Thymus (tissue), 11 donors: ENCODE results near the gene DGCR2. TPM values are rescaled to one million over a fixed set of nuclear protein-coding genes. Genes with fewer than 3 reads are reported as not detected.

ENCODE experiments used
- DNase-seq, 9 donors: peaks; one replicate each; pipeline ENCODE4 v3.0.0-alpha.2; 2013; ENCODE audit warnings: low spot score in 9 of 9, low read depth in 6 of 9, missing footprints in 1 of 9
- H3K27ac ChIP-seq, 2 donors: one replicate each; pipeline ENCODE4 v1.5.1; 2013; ENCODE audit warnings: control low read depth in 1 of 2, low read depth in 1 of 2, low read length in 1 of 2, mild to moderate bottlenecking in 1 of 2, moderate library complexity in 1 of 2
- H3K27me3 ChIP-seq, 2 donors: one replicate each; pipeline ENCODE4 v1.5.1; 2013; ENCODE audit warnings: low read length in 1 of 2; ENCODE audit not compliant: control insufficient read depth in 2 of 2, insufficient read depth in 1 of 2
- H3K36me3 ChIP-seq, 2 donors: one replicate each; pipeline ENCODE4 v1.5.1; 2013; ENCODE audit warnings: low read length in 1 of 2, mild to moderate bottlenecking in 1 of 2, moderate library complexity in 1 of 2; ENCODE audit not compliant: control insufficient read depth in 2 of 2, insufficient read depth in 2 of 2
- H3K4me1 ChIP-seq, 2 donors: one replicate each; pipeline ENCODE4 v1.5.1; 2013; ENCODE audit warnings: low read length in 2 of 2; ENCODE audit not compliant: control insufficient read depth in 2 of 2, insufficient read depth in 2 of 2
- H3K4me3 ChIP-seq, 2 donors: one replicate each; pipeline ENCODE4 v1.5.1; 2013; ENCODE audit warnings: low read length in 2 of 2, control low read depth in 1 of 2, mild to moderate bottlenecking in 1 of 2
- H3K9me3 ChIP-seq, 2 donors: one replicate each; pipeline ENCODE4 v1.5.1; 2013; ENCODE audit warnings: low read length in 1 of 2, mild to moderate bottlenecking in 1 of 2; ENCODE audit not compliant: control insufficient read depth in 2 of 2, insufficient read depth in 1 of 2
- WGBS: extraction: QIAGEN DNeasy Blood & Tissue Kit; methylation state at CpG from one replicate; pipeline ENCODE4 v1.1.7; 2013; 5-methylcytosine and 5-hydroxymethylcytosine counted together
- polyA plus RNA-seq: library from polyadenylated mRNA; stranded (reverse); fragments of 200-250 nt; gene quantifications from one replicate; pipeline ENCODE4 v1.2.3, GENCODE V29; 2013
- total RNA-seq: library from RNA; stranded (reverse); fragments of 120-200 nt; gene quantifications from one replicate; pipeline ENCODE4 v1.2.4, GENCODE V29; 2013
- donor health status: healthy.

The DGCR2 gene
- total and polyA plus RNA-seq, 2 donors: 17.8 to 24.1 TPM

DNA sequence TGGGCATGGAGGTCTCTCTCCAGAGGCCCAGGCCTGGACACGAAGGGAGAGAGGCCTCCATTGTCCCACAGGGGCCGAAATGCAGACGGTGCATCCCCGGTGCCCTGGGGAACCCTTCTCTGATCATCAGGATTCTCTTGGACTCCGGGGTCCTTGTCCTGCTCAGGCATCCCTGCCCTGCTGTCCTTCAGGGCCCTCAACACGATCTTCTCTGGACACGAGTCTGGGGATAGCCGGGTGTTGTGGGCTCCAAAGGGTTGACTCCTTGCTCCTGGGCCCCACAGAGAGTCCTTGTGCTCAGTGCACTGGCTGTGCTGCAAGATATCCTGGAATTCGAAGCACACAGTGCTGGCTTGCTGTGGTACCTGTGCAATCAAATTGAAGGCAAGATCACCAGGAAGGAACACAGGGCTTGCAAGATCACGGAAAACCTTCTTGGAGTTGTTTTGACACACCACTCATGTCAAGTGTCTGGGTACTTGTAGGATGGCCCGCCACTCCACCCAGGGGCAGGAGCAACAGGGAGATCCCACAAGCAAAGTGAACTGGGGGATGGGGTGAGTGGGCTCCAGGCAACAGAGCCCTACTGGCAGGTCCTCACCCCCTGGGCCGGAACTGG, 124.8 kb downstream of the DGCR2 start:
- no peak for DNase-seq
- H3K27ac ChIP-seq: no peak overlapping the region
- no peaks in the 10 kb centered on the region for H3K9me3 ChIP-seq
- H3K36me3 ChIP-seq: no peaks in the 10 kb centered on the region
- peaks cover 0 to 23% of the 10 kb centered on the region in 2 donors for H3K27me3 ChIP-seq
- H3K4me1 ChIP-seq: no peaks in the 10 kb centered on the region
- no peak overlapping the region for H3K4me3 ChIP-seq
- 89% methylated on average over 12 of the region's 12 CpGs for WGBS

DNA sequence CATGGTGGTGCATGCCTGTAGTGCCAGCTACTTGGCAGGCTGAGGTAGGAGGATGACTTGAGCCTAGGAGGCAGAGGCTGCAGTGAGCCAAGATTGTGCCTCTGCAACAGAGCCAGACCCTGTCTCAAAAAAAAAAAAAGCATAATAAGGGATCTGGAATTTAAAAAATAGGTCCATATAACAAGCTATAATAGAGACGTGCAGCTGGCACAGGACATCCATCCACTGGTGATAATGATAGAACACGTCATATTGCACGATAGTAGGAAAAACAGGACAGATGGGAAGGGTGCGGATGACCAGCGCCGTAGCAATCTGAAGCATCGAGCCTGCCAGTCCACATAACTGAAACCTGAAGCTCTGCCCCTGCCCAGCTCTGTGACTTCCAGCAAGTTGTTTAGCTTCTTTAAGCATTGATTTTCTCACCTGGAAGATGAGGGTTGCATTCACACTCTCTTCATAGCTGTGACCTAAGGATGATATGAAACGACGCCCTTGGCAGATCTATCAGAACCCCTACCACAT, 125.8 kb downstream of the DGCR2 start:
- H3K36me3 ChIP-seq: no peaks in the 10 kb centered on the region
- WGBS: 91% methylated on average over 9 of the region's 9 CpGs
- H3K27me3 ChIP-seq: peaks cover 0 to 23% of the 10 kb centered on the region in 2 donors
- H3K9me3 ChIP-seq: no peaks in the 10 kb centered on the region
- no peaks in the 10 kb centered on the region for H3K4me1 ChIP-seq
- H3K27ac ChIP-seq: no peak overlapping the region
- DNase-seq: no peak
- H3K4me3 ChIP-seq: no peak overlapping the region

DNA sequence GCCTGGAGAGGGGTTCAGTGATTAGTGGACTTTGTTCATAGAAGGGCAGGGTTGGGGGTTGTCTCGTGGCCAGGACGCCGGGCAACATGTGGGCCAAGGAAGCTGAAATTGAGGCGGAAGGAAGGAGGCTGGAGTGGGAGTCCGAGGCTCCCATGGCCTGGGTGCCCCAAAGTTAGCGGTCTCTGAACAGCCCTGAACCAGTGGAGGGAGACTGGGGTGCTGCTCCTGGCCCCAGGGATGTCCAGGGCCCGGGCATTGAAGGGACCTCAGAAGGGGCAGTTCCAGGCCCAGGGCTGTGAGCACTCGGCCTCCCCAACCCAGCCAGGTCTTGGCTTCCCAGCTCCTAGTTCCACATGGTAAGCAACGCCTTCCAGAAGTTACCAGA, 126.9 kb downstream of the DGCR2 start:
- no peaks in the 10 kb centered on the region for H3K9me3 ChIP-seq
- WGBS: 94% methylated on average over 9 of the region's 9 CpGs
- DNase-seq: no peak
- peaks cover 0 to 23% of the 10 kb centered on the region in 2 donors for H3K27me3 ChIP-seq
- H3K27ac ChIP-seq: no peak overlapping the region
- no peaks in the 10 kb centered on the region for H3K4me1 ChIP-seq
- no peak overlapping the region for H3K4me3 ChIP-seq
- H3K36me3 ChIP-seq: no peaks in the 10 kb centered on the region

DNA sequence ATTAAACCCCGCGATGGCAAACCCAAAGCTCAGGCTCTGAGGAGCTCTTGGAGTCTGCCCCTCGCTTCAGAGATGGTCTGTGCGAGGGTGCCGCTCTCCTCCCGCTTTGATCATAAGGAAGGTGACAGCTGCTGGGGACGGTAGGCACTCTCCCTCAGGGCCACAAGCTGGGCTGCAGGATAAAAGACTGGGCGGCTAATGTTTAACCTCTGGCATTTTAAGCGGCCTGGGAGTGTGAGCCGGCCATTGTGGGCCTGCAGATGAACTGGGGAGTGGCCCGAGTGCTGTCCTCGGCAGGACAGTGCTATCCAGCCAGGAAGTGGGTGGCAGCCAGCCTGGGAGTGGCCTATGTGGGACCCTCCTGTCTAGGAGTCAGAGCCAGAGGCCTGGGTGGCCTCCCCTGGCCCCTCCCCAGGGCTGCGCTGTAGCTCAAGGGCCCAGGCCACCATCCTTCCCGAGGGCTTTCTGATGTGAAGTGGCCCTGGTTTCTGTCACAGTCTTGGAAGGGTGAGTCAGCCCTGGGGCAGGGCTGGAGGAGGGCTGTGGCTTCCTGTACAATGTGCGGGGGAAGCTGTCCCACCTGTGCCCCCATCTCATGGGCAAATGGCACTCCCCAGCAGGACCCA, 127.4 kb downstream of the DGCR2 start:
- 70% methylated on average over 15 of the region's 15 CpGs for WGBS

DNA sequence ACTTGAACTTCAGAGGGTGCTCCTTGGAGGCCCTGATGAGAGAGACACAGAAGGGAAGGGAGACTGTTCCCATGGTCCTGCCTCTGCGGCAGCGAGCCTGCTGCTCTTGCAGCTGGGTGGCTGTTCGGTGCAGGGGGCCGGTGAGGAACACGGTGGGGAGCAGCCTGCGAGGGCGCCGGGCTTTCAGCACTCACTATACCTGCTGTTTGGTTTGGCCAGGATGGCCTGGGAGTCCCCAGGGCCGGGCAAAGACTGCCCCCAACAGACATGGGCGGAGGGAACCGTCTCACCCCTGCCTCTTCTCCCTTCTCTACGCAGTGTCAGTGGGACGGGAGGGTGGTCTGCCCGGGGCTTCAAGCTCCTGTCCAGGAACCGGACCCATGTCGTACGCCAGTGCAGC, 128.2 kb downstream of the DGCR2 start:
- Histone ChIP-seq H3K4me3 (no peak overlapping the region), H3K36me3 (no peaks in the 10 kb centered on the region), H3K9me3 (no peaks in the 10 kb centered on the region), H3K4me1 (no peaks in the 10 kb centered on the region), H3K27ac (no peak overlapping the region), H3K27me3 (peaks cover 0 to 20% of the 10 kb centered on the region in 2 donors)
- WGBS: 91% methylated on average over 17 of the region's 17 CpGs
- no peak for DNase-seq

More for the DNA sequence above, 127.4 kb downstream of the DGCR2 start:
- Histone ChIP-seq H3K27ac (no peak overlapping the region), H3K4me3 (no peak overlapping the region), H3K4me1 (no peaks in the 10 kb centered on the region), H3K36me3 (no peaks in the 10 kb centered on the region), H3K9me3 (no peaks in the 10 kb centered on the region), H3K27me3 (peaks cover 0 to 23% of the 10 kb centered on the region in 2 donors)
- no peak for DNase-seq

DNA sequence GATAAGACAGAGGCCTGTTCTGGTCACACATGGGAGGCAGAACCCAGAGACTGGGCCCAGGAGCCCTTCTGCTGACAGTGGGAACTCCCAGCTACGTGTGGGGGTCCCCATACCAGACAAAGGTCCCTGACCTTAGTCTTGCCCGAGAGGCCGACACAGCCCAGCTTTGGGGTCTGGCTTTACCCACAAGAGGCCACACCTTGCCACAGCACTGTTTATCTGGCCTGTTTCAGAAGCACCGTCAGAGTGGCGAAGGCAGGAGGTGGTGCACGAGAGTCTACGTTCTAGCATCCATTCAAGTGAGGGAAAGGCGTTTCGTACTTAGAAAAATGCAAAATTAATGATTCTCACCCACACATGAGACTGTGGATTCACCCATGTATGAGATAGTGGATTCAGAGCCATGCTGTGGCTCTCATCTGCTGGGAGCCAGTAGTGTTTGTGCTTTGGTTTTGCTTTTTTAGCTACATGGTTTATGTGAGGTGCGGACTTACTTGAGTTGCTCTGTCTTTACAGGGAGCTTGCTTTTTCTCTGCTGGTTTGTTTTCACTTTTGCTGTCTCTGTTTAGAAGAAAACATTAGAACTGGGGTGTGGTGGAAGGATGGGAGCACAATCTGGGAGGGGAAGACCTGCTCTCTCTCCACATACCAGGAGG, 129.5 kb downstream of the DGCR2 start:
- Histone ChIP-seq H3K9me3 (no peaks in the 10 kb centered on the region), H3K27ac (no peak overlapping the region), H3K27me3 (peaks cover 0 to 11% of the 10 kb centered on the region in 2 donors), H3K36me3 (no peaks in the 10 kb centered on the region), H3K4me3 (no peak overlapping the region), H3K4me1 (no peaks in the 10 kb centered on the region)
- WGBS: 97% methylated on average over 10 of the region's 10 CpGs
- no peak for DNase-seq

DNA sequence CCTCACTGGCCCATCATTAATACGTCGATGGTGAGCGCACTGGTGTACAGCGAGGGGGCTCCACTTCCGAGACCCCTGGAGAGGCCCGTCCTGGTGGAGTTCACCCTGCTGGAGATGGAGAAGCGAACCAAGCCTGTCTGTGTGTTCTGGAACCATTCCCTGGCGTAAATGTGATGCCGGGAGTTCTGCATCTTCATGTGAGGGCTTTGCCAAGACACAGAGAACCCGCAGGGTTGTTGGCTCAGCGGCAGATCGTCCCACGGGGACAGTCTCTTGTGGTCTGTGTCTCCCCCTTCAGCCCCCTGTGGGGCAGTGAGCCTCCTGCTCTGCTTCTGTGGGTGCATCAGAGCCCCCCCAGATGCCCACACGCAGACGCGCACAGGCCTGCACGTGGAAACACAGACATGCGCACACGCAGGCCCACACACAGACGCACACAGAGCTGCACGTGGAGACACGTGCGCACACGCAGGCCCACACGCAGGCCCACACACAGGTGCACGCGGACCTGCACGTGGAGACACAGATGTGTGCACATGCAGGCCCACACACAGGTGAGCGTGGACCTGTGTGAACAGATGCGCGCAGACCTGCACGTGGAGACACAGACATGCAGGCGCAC, 130.3 kb downstream of the DGCR2 start:
- Histone ChIP-seq H3K27me3 (peaks cover 0 to 5% of the 10 kb centered on the region in 2 donors), H3K4me3 (no peak overlapping the region), H3K36me3 (no peaks in the 10 kb centered on the region), H3K4me1 (no peaks in the 10 kb centered on the region), H3K27ac (no peak overlapping the region), H3K9me3 (no peaks in the 10 kb centered on the region)
- 97% methylated on average over 33 of the region's 33 CpGs for WGBS
- no peak for DNase-seq

DNA sequence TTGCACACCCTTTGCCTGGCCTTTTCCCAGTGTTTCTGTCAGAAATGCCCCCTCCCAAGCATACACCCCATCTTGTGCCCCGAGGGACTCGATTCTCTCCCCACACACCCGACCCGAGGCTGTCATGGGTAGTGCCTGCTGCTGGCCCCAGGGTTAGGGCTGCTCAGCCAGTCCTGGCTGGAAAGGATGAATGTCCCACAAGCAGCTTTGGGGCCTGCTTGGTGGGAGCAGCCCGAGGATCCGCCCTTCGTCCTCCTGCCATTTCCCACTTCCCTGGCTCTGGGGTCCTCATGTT, 131.1 kb downstream of the DGCR2 start:
- no peak for DNase-seq
- H3K36me3 ChIP-seq: no peaks in the 10 kb centered on the region
- no peak overlapping the region for H3K27ac ChIP-seq
- peaks cover 0 to 5% of the 10 kb centered on the region in 2 donors for H3K27me3 ChIP-seq
- H3K4me3 ChIP-seq: no peak overlapping the region
- 96% methylated on average over 7 of the region's 7 CpGs for WGBS
- no peaks in the 10 kb centered on the region for H3K9me3 ChIP-seq
- no peaks in the 10 kb centered on the region for H3K4me1 ChIP-seq
